GM12864 (cell line): Measurements from ENCODE around the gene NDC80.

Source experiments
- DNase-seq: peaks from one replicate; pipeline ENCODE4 v3.0.0-alpha.2; 2011; ENCODE audit warnings: low read depth
- H3K4me3 ChIP-seq: 2 replicates; pipeline ENCODE4 v1.5.1; 2011; ENCODE audit warnings: mild to moderate bottlenecking, low read depth, low read length, control low read depth
- CTCF ChIP-seq: IDR thresholded peaks from 2 replicates; pipeline ENCODE4 v1.5.1; 2011; ENCODE audit warnings: low read depth, mild to moderate bottlenecking, moderate library complexity, low read length, control low read depth, inconsistent platforms; ENCODE audit errors: missing control alignments

Gene NDC80

GRCh38 chr18:2555895-2556294 is 15.5 kb upstream of the NDC80 start:
- DNase-seq = no peak
- H3K4me3 ChIP-seq = no peak overlapping the region
- TF ChIP-seq CTCF = no peak

GRCh38 chr18:2557536-2557935 is 13.8 kb upstream of the NDC80 start:
- TF ChIP-seq CTCF = no peak
- H3K4me3 ChIP-seq = no peak overlapping the region
- no peak for DNase-seq

- no peak for DNase-seq
- H3K4me3 ChIP-seq = no peak overlapping the region
- no peak for TF ChIP-seq CTCF
Measured at GRCh38 chr18:2559249-2559648, 12.1 kb upstream of the NDC80 start.

GRCh38 chr18:2564373-2564772 is 7.0 kb upstream of the NDC80 start:
- no peak for DNase-seq
- H3K4me3 ChIP-seq = no peak overlapping the region
- TF ChIP-seq CTCF = no peak

- no peak for TF ChIP-seq CTCF
Measured at GRCh38 chr18:2568129-2568528, 3.2 kb upstream of the NDC80 start.

GRCh38 chr18:2568605-2569004 is 2.8 kb upstream of the NDC80 start:
- no peak for TF ChIP-seq CTCF

More at GRCh38 chr18:2568129-2568528, 3.2 kb upstream of the NDC80 start:
- no peak overlapping the region for H3K4me3 ChIP-seq
- DNase-seq = no peak

GRCh38 chr18:2569338-2570207 is 1.8 kb upstream of the NDC80 start:
- DNase-seq = no peak
- peak overlapping the region; percentile 75; the same call in 1 of the 2 replicates for H3K4me3 ChIP-seq
- TF ChIP-seq CTCF = no peak

More at GRCh38 chr18:2568605-2569004, 2.8 kb upstream of the NDC80 start:
- no peak for DNase-seq
- H3K4me3 ChIP-seq = no peak overlapping the region
